OCI-LY3 (cell line): ENCODE data around the gene ADAMTS2.

ENCODE experiments used
- H2AFZ ChIP-seq: fragments of 200-600, 300-600 bp; shearing (Covaris generic); 2 replicates; pipeline ENCODE4 v1.6.0; 2014; ENCODE audit warnings: antibody characterized with exemption, low read depth, low read length
- H3K27ac ChIP-seq: fragments of 200-600, 300-600 bp; sonication (generic); 2 replicates; pipeline ENCODE4 v1.5.1; 2014; ENCODE audit warnings: mild to moderate bottlenecking, low read length, moderate library complexity, mixed read lengths
- H3K27me3 ChIP-seq: fragments of 200-600, 300-600 bp; sonication (generic); 2 replicates; pipeline ENCODE4 v1.6.1; 2014; ENCODE audit warnings: low read depth, low read length, mixed read lengths
- H3K36me3 ChIP-seq: fragments of 200-600, 300-600 bp; sonication (generic); replicated peaks from 2 replicates; pipeline ENCODE3; 2014; ENCODE audit warnings: low read depth, low read length, mixed read lengths
- H3K4me1 ChIP-seq: fragments of 300-600, 200-600 bp; sonication (generic); 2 replicates; pipeline ENCODE4 v1.6.1; 2014; ENCODE audit warnings: low read length, mixed read lengths
- H3K4me2 ChIP-seq: fragments of 200-600, 300-600 bp; sonication (generic); 2 replicates; pipeline ENCODE4 v1.6.1; 2014; ENCODE audit warnings: low read length, mixed read lengths
- H3K4me3 ChIP-seq: fragments of 300-600, 200-600 bp; sonication (generic); 2 replicates; pipeline ENCODE4 v1.5.1; 2014; ENCODE audit warnings: antibody characterized with exemption, mild to moderate bottlenecking, low read length, moderate library complexity
- H3K79me2 ChIP-seq: fragments of 300-600, 200-600 bp; shearing (Covaris generic); 2 replicates; pipeline ENCODE4 v1.6.1; 2014; ENCODE audit warnings: mild to moderate bottlenecking, low read length, mixed read lengths
- H3K9ac ChIP-seq: fragments of 300-600, 200-600 bp; shearing (Covaris generic); 2 replicates; pipeline ENCODE4 v1.6.0; 2014; ENCODE audit warnings: mild to moderate bottlenecking, low read length, moderate library complexity
- H3K9me3 ChIP-seq: fragments of 200-600, 300-600 bp; shearing (Covaris generic); 2 replicates; pipeline ENCODE4 v1.6.1; 2014; ENCODE audit warnings: low read length, mixed read lengths; ENCODE audit not compliant: insufficient read depth
- H4K20me1 ChIP-seq: fragments of 200-600, 300-600 bp; sonication (generic); 2 replicates; pipeline ENCODE4 v1.6.1; 2016; ENCODE audit warnings: low read length, mixed read lengths; ENCODE audit not compliant: insufficient read depth
- CTCF ChIP-seq: fragments of 200-600, 300-600 bp; sonication (generic); IDR thresholded peaks from 2 replicates; pipeline ENCODE4 v1.5.1; 2014; ENCODE audit warnings: antibody characterized with exemption, low read length, low read depth
- EZH2phosphoT487 ChIP-seq: fragments of 200-600 bp; shearing (Covaris generic); IDR thresholded peaks from 2 replicates; pipeline ENCODE4 v1.6.1; 2018; ENCODE audit warnings: antibody characterized with exemption, mixed run types, low read depth

The ADAMTS2 gene

GRCh38 chr5:179220716-179221115 is 124.5 kb downstream of the ADAMTS2 start:
- no peak overlapping the region for H3K4me3 ChIP-seq
- no peak overlapping the region for H3K9ac ChIP-seq
- no peaks in the 10 kb centered on the region for H4K20me1 ChIP-seq
- H3K36me3 ChIP-seq, result no peaks in the 10 kb centered on the region
- no peak overlapping the region for H3K27ac ChIP-seq
- no peak overlapping the region for H3K4me2 ChIP-seq
- no peaks in the 10 kb centered on the region for H3K79me2 ChIP-seq
- no peak overlapping the region for H2AFZ ChIP-seq
- H3K27me3 ChIP-seq, result no peaks in the 10 kb centered on the region
- TF ChIP-seq EZH2phosphoT487 (no peak), CTCF (no peak)
- no peaks in the 10 kb centered on the region for H3K4me1 ChIP-seq
- no peaks in the 10 kb centered on the region for H3K9me3 ChIP-seq

- Histone ChIP-seq H3K9me3 (no peaks in the 10 kb centered on the region), H3K27me3 (no peaks in the 10 kb centered on the region), H2AFZ (no peak overlapping the region), H3K79me2 (no peaks in the 10 kb centered on the region), H4K20me1 (no peaks in the 10 kb centered on the region), H3K4me2 (no peak overlapping the region), H3K4me3 (no peak overlapping the region), H3K27ac (no peak overlapping the region), H3K9ac (no peak overlapping the region), H3K36me3 (no peaks in the 10 kb centered on the region), H3K4me1 (no peaks in the 10 kb centered on the region)
- TF ChIP-seq EZH2phosphoT487, result no peak
- TF ChIP-seq CTCF, result no peak
Observed at GRCh38 chr5:179219661-179220620, 125.3 kb downstream of the ADAMTS2 start.

- Histone ChIP-seq H3K9ac (no peak overlapping the region), H2AFZ (no peak overlapping the region), H3K36me3 (no peaks in the 10 kb centered on the region), H3K4me1 (no peaks in the 10 kb centered on the region), H4K20me1 (no peaks in the 10 kb centered on the region), H3K9me3 (no peaks in the 10 kb centered on the region), H3K4me2 (no peak overlapping the region), H3K79me2 (no peaks in the 10 kb centered on the region), H3K27me3 (no peaks in the 10 kb centered on the region), H3K4me3 (no peak overlapping the region), H3K27ac (no peak overlapping the region)
- TF ChIP-seq CTCF, result no peak
- no peak for TF ChIP-seq EZH2phosphoT487
Observed at GRCh38 chr5:179218943-179219330, 126.3 kb downstream of the ADAMTS2 start.

- no peak for TF ChIP-seq EZH2phosphoT487
- no peak for TF ChIP-seq CTCF
- Histone ChIP-seq H3K9ac (no peak overlapping the region), H3K27ac (no peak overlapping the region), H3K36me3 (no peaks in the 10 kb centered on the region), H3K27me3 (no peaks in the 10 kb centered on the region), H3K79me2 (no peaks in the 10 kb centered on the region), H2AFZ (no peak overlapping the region), H3K4me2 (no peak overlapping the region), H3K4me3 (no peak overlapping the region), H3K9me3 (no peaks in the 10 kb centered on the region), H4K20me1 (no peaks in the 10 kb centered on the region), H3K4me1 (no peaks in the 10 kb centered on the region)
Observed at GRCh38 chr5:179217956-179218942, 127.0 kb downstream of the ADAMTS2 start.
